ENCODE data around the gene TNRC18. TPM values are rescaled to one million over a fixed set of nuclear protein-coding genes. Genes with fewer than 3 reads are reported as not detected.
A peak's percentile ranks its signal among the peaks of the same experiment; 100 is the strongest.
"Not testable (repeated sequence)": the region's sequence is repeated elsewhere in the genome, so short reads cannot be mapped to it uniquely, and the experiment has no call there.

TNRC18 gene
- 14.7 TPM for polyA plus RNA-seq (2012; ENCODE audit: low read depth, missing spikeins)

DNA sequence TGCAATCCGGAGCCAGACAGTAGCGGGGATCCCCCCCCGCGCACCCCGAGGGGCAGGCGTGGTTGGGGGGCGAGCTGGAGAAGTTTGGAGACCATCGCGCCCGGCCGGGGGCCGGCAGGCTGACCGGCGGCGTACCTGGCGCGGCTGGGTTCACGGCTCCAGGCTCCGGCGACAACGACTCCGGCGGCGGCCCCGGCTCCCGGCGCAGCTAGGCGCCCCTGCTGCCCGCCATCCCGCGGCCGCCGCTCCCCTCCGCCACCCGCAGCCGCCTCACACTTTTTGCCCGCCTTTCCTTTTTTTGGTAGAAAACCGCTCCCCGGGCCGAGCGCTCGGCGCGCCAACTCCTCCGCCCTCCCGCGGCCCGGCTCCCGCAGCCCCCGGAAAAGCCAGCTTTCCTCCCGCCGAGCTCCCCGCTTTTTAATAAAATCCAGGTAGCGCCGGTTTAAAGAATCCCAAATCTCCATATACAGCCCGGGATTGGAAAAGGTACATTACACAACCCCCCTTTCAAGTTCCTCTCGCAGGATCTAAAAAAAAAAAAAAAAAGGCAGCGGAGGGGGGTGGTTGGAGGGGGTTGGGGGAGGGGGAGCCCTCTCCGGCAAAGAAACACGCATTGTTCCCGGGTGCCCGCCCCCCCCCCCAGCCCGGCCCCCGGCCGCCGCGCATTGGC lies at the start of gene TNRC18:
Gene TNRC18, minus strand, starts transcription at position 529 of the 670 bp plus-strand sequence. CDS start 2,588 bp downstream, outside the sequence.
- no peak for FAIRE-seq
- DNase-seq (ENCODE audit: insufficient read length, low spot score): no peak
- TF ChIP-seq POLR2A (IDR thresholded peaks at IDR 0.05; ENCODE audit: low read depth, low read length) (no peak), TAF1 (IDR thresholded peaks at IDR 0.05; ENCODE audit: low read depth, low read length) (no peak), POU2F2 (IDR thresholded peaks at IDR 0.05; ENCODE audit: low read depth, low read length) (no peak), PAX5 (IDR thresholded peaks at IDR 0.05; ENCODE audit: insufficient read depth, low read length, severe bottlenecking) (no peak)

- FAIRE-seq: no peak
- DNase-seq (ENCODE audit: insufficient read length, low spot score): no peak
- no peak for TF ChIP-seq SPI1 (IDR thresholded peaks at IDR 0.05; ENCODE audit: low read depth, low read length)
- TF ChIP-seq POU2F2 (IDR thresholded peaks at IDR 0.05; ENCODE audit: low read depth, low read length): no peak
- TF ChIP-seq PAX5 (IDR thresholded peaks at IDR 0.05; ENCODE audit: insufficient read depth, low read length, severe bottlenecking): no peak
- TF ChIP-seq TAF1 (IDR thresholded peaks at IDR 0.05; ENCODE audit: low read depth, low read length): no peak
- no peak for TF ChIP-seq POLR2AphosphoS5 (IDR thresholded peaks at IDR 0.05; ENCODE audit: low read depth, low read length)
- TF ChIP-seq POLR2A (IDR thresholded peaks at IDR 0.05; ENCODE audit: low read depth, low read length): no peak
Observed at GRCh38 chr7:5472432-5473315, 49.0 kb upstream of the TNRC18 start.

GRCh38 chr7:5471623-5472022 lies 48.0 kb upstream of the TNRC18 start:
- FAIRE-seq; DNase-seq (ENCODE audit: insufficient read length, low spot score): not testable (repeated sequence)

DNA sequence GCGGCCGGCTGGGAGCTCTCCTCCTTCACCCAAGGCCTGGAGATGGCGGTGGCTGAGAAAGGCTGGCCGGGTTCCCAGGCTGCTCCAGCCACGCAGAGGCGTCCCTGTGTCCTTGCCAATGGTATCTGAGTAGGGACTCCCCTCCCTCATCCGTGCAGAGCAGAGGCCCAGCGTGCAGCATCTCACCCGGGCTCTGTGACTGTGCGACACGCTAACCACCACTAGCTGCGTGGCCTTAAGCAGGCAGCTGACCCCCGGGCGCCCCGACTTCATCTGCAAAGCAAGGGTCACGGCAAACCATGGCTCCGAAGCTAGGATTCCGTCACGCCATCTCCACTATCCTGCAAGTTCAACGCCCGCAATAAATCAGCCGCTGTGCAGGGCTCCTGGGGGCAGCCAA lies 47.2 kb upstream of the TNRC18 start:
- TF ChIP-seq POLR2AphosphoS5 (IDR thresholded peaks at IDR 0.05; ENCODE audit: low read depth, low read length): no peak
- TF ChIP-seq TAF1 (IDR thresholded peaks at IDR 0.05; ENCODE audit: low read depth, low read length): no peak
- TF ChIP-seq POU2F2 (IDR thresholded peaks at IDR 0.05; ENCODE audit: low read depth, low read length): no peak
- TF ChIP-seq POLR2A (IDR thresholded peaks at IDR 0.05; ENCODE audit: low read depth, low read length): no peak
- no peak for TF ChIP-seq PAX5 (IDR thresholded peaks at IDR 0.05; ENCODE audit: insufficient read depth, low read length, severe bottlenecking)
- no peak for TF ChIP-seq SPI1 (IDR thresholded peaks at IDR 0.05; ENCODE audit: low read depth, low read length)
- FAIRE-seq (no peak), DNase-seq (ENCODE audit: insufficient read length, low spot score) (no peak)

DNA sequence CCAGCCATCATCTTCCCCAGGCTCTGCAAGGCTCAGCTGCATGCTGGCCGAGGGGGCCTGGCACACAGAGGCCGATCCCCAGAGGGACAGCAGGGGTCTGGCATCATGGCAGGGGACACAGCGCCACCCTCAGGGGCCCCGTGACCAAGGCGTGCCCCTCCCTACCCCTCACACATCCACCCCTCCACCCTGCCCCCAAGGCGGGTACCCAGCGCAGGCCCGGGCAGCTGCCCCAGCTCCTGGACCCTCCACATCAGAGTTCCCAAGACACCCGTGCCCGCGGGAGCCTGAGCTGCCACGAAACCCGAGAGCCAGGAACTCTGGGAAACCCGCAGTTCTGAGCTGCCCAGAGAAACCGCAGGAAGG lies 46.5 kb upstream of the TNRC18 start:
- DNase-seq (ENCODE audit: insufficient read length, low spot score) (no peak), FAIRE-seq (no peak)
- TF ChIP-seq POLR2AphosphoS5 (IDR thresholded peaks at IDR 0.05; ENCODE audit: low read depth, low read length): no peak
- TF ChIP-seq TAF1 (IDR thresholded peaks at IDR 0.05; ENCODE audit: low read depth, low read length): no peak
- TF ChIP-seq PAX5 (IDR thresholded peaks at IDR 0.05; ENCODE audit: insufficient read depth, low read length, severe bottlenecking): no peak
- no peak for TF ChIP-seq POU2F2 (IDR thresholded peaks at IDR 0.05; ENCODE audit: low read depth, low read length)
- no peak for TF ChIP-seq SPI1 (IDR thresholded peaks at IDR 0.05; ENCODE audit: low read depth, low read length)
- TF ChIP-seq POLR2A (IDR thresholded peaks at IDR 0.05; ENCODE audit: low read depth, low read length): no peak

DNA sequence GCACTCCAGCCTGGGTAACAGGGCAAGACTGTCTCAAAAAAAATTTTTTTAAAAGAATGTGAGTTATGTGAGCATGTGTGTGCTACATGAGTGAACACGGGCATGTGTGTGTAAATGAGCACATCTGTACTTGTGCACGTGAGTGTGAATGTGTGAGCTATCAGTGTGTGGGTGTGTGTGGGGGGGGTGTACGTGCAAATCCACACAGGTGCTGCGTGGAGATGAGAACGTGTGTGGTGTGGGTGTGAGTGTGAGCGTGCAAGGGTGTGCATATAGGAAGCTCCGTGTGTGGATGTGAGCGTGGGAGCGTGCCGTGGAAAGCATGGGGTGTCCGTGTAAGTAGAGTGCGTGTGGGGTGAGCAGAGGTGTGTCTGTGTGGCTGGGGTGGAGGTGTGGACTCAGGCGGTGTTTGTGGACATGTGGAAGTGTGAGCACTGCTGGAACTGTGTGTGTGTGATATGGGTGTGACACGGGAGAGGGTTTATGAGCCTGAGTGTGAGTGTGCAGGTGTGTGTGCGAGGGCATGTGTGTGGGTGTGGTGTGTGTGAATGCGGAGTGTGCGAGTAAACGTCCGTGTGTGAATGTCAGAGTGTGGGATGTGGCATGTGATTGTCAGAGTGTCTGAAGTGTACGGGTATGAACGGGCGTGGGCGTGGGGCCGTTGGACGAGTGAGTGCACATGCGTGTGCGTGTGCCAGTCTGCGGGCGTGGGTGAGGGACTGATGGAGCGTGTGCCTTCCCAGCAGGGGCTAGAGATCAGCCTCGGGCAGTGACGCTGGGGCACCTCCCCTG lies 45.9 kb upstream of the TNRC18 start:
- FAIRE-seq (peak; percentile 35), DNase-seq (ENCODE audit: insufficient read length, low spot score) (no peak)
- no peak for TF ChIP-seq SPI1 (IDR thresholded peaks at IDR 0.05; ENCODE audit: low read depth, low read length)
- TF ChIP-seq PAX5 (IDR thresholded peaks at IDR 0.05; ENCODE audit: insufficient read depth, low read length, severe bottlenecking): no peak
- no peak for TF ChIP-seq TAF1 (IDR thresholded peaks at IDR 0.05; ENCODE audit: low read depth, low read length)
- no peak for TF ChIP-seq POLR2A (IDR thresholded peaks at IDR 0.05; ENCODE audit: low read depth, low read length)
- TF ChIP-seq POU2F2 (IDR thresholded peaks at IDR 0.05; ENCODE audit: low read depth, low read length): no peak
- TF ChIP-seq POLR2AphosphoS5 (IDR thresholded peaks at IDR 0.05; ENCODE audit: low read depth, low read length): no peak

DNA sequence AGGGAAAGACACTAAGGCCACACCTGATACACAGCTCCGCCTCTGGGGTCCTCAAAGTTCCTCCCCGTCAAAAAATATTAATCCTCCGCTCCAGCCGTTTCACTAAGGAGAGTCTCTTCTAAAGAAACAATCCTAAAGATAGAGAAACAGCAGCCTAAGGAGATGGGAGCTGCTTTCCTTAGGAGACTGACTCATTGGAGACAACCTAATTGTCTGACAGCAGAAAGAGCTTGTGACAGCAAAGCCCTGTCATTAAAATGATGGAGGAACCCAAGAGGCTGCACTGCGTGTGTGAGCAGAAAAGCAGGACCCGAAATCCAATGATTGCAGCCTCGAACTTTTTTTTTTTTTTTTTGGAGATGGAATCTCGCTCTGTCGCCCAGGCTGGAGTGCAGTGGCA lies 44.0 kb upstream of the TNRC18 start:
- TF ChIP-seq POLR2AphosphoS5 (IDR thresholded peaks at IDR 0.05; ENCODE audit: low read depth, low read length): no peak
- no peak for TF ChIP-seq TAF1 (IDR thresholded peaks at IDR 0.05; ENCODE audit: low read depth, low read length)
- no peak for TF ChIP-seq POU2F2 (IDR thresholded peaks at IDR 0.05; ENCODE audit: low read depth, low read length)
- TF ChIP-seq PAX5 (IDR thresholded peaks at IDR 0.05; ENCODE audit: insufficient read depth, low read length, severe bottlenecking): no peak
- FAIRE-seq: no peak
- DNase-seq (ENCODE audit: insufficient read length, low spot score): no peak

GRCh38 chr7:5466551-5466950 lies 42.9 kb upstream of the TNRC18 start:
- TF ChIP-seq SPI1 (IDR thresholded peaks at IDR 0.05; ENCODE audit: low read depth, low read length): no peak
- TF ChIP-seq TAF1 (IDR thresholded peaks at IDR 0.05; ENCODE audit: low read depth, low read length): no peak
- TF ChIP-seq PAX5 (IDR thresholded peaks at IDR 0.05; ENCODE audit: insufficient read depth, low read length, severe bottlenecking): no peak
- no peak for TF ChIP-seq POU2F2 (IDR thresholded peaks at IDR 0.05; ENCODE audit: low read depth, low read length)
- FAIRE-seq (no peak), DNase-seq (ENCODE audit: insufficient read length, low spot score) (no peak)

- no peak for DNase-seq (ENCODE audit: insufficient read length, low spot score)
- TF ChIP-seq TAF1 (IDR thresholded peaks at IDR 0.05; ENCODE audit: low read depth, low read length): no peak
- TF ChIP-seq POLR2A (IDR thresholded peaks at IDR 0.05; ENCODE audit: low read depth, low read length): no peak
- TF ChIP-seq SPI1 (IDR thresholded peaks at IDR 0.05; ENCODE audit: low read depth, low read length): no peak
- TF ChIP-seq PAX5 (IDR thresholded peaks at IDR 0.05; ENCODE audit: insufficient read depth, low read length, severe bottlenecking): no peak
- no peak for FAIRE-seq
Observed at GRCh38 chr7:5463031-5463430, 39.4 kb upstream of the TNRC18 start.
